Right cardiac atrium (tissue), 5 donors: ENCODE measurements around the gene GALM. TPM values are rescaled to one million over a fixed set of nuclear protein-coding genes. Genes with fewer than 3 reads are reported as not detected.

Source experiments
- ATAC-seq, 2 donors: fragments of 200-7000 bp; cut with Tn5 transposase; one replicate each; pipeline versions ENCODE4 v1.8.0 to v1.9.1; 2020; ENCODE audit warnings: moderate library complexity in 2 of 2, mild to moderate bottlenecking in 1 of 2
- DNase-seq, 3 donors: peaks; one replicate each; pipeline ENCODE4 v3.0.0-alpha.2; 2020
- H3K27ac ChIP-seq: one replicate; pipeline ENCODE4 v1.5.1; 2013; ENCODE audit warnings: mild to moderate bottlenecking, low read length, control low read depth, moderate library complexity
- H3K27me3 ChIP-seq: one replicate; pipeline ENCODE4 v1.6.1; 2013; ENCODE audit not compliant: control insufficient read depth, insufficient read depth
- H3K4me1 ChIP-seq: one replicate; pipeline ENCODE4 v1.6.1; 2013; ENCODE audit warnings: low read length; ENCODE audit not compliant: control insufficient read depth, insufficient read depth
- H3K4me3 ChIP-seq: one replicate; pipeline ENCODE4 v1.5.1; 2013; ENCODE audit warnings: low read length, control low read depth
- H3K9me3 ChIP-seq: one replicate; pipeline ENCODE4 v1.6.1; 2013; ENCODE audit warnings: low read length; ENCODE audit not compliant: control insufficient read depth
- WGBS: extraction: QIAGEN DNeasy Blood & Tissue Kit; methylation state at CpG from one replicate; pipeline ENCODE4 v1.1.7; 2013; 5-methylcytosine and 5-hydroxymethylcytosine counted together
- intact Hi-C, 4 donors: fragments of 100-400 bp; cut with DNase I; formaldehyde crosslinking; loops; one replicate each; pipeline versions ENCODE4 v1.11.0 to v1.14.0; 2022 to 2023
- polyA plus RNA-seq: library from polyadenylated mRNA; stranded (reverse); fragments of 200-250 nt; gene quantifications from one replicate; pipeline ENCODE4 v1.2.3, GENCODE V29; 2013
- total RNA-seq, 4 donors: library from RNA; stranded (reverse); fragmentation: NEBNext Ultra II Directional; extraction: Animal tissue kit (Norgen Biotek cat#: 25700); gene quantifications; one replicate each; pipeline ENCODE4 v1.2.1, GENCODE V29; 2021
- donor health status: healthy with polysubstance abuse.
- donor health status: DM: no; HTN: yes; CAD: no.
- donor health status: DM: no; HTN: no; CAD: no.
- donor health status: DM: no; HTN: yes; CAD: no; lungs with severe emphysema.
- donor health status: DM: yes; HTN: yes; CAD: no.

Gene GALM
- total and polyA plus RNA-seq, 5 donors, result 11.4 to 23.0 (median 19.6) TPM

DNA sequence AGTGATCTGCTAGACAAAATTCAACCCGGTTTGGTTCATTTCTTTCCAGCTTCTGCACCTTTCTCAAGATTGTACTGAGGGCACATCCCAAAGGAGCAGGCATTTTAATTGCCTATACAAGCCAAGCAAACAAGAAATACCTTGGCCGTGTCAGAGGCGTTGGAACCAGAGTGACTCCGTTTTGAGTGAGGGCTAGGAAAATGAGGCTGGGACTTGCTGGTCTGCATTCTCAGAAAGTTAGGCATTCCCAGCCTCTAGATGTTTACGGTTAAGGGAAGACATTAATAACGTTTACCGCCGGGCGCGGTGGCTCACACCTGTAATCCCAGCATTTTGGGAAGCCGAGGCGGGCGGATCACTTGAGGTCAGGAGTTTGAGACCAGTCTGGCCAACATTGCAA, 110.6 kb downstream of the GALM start:
- intact Hi-C loops, result no loop called here
- no peaks in the 10 kb centered on the region for H3K9me3 ChIP-seq
- H3K27me3 ChIP-seq, result no peaks in the 10 kb centered on the region
- DNase-seq (no peak), ATAC-seq (no peak)
- H3K4me1 ChIP-seq, result peaks cover 1% of the 10 kb centered on the region
- 90% methylated on average over 13 of the region's 13 CpGs for WGBS
- H3K27ac ChIP-seq, result no peak overlapping the region
- H3K4me3 ChIP-seq, result no peak overlapping the region

- WGBS, result 9% methylated on average over 8 of the region's 8 CpGs
- no peak for DNase-seq
- no peak for ATAC-seq
- intact Hi-C loops, result no loop called here
- peak overlapping the region; percentile 98 for H3K4me3 ChIP-seq
- H3K27ac ChIP-seq, result no peak overlapping the region
- peaks cover 1% of the 10 kb centered on the region for H3K4me1 ChIP-seq
- no peaks in the 10 kb centered on the region for H3K9me3 ChIP-seq
- H3K27me3 ChIP-seq, result no peaks in the 10 kb centered on the region
These were observed 112.8 kb downstream of the GALM start for GRCh38 chr2:38778687-38779082.

- H3K27me3 ChIP-seq, result no peaks in the 10 kb centered on the region
- no peaks in the 10 kb centered on the region for H3K9me3 ChIP-seq
- no peak overlapping the region for H3K27ac ChIP-seq
- H3K4me1 ChIP-seq, result peaks cover 1% of the 10 kb centered on the region
- H3K4me3 ChIP-seq, result no peak overlapping the region
- intact Hi-C loops, result no loop called here
- DNase-seq, result no peak
- ATAC-seq, result no peak
These were observed 117.7 kb downstream of the GALM start for GRCh38 chr2:38783586-38783985.

Other genes with a start within 250 kb of the GALM start
- gene HNRNPLL, start 63.2 kb upstream of the GALM start, total RNA-seq, result 10 to 100 TPM; 33.3 to 38.7 (median 34.9) TPM
- 11.3 TPM for gene HNRNPLL, start 63.2 kb upstream of the GALM start, polyA plus RNA-seq
- gene SRSF7, start 85.2 kb downstream of the GALM start, total RNA-seq, result 10 to 100 TPM; 51.4 to 87.1 (median 64.6) TPM
- 51.1 TPM for gene SRSF7, start 85.2 kb downstream of the GALM start, polyA plus RNA-seq
- gene GEMIN6, start 112.1 kb downstream of the GALM start, total RNA-seq, result 10 to 100 TPM in 2 of 4 donors, 1 to 10 TPM in 2; 7.8 to 12.8 (median 9.2) TPM
- gene GEMIN6, start 112.1 kb downstream of the GALM start, polyA plus RNA-seq, result 7.3 TPM
- gene DHX57, start 209.8 kb downstream of the GALM start, total RNA-seq, result 10 to 100 TPM in 1 of 4 donors, 1 to 10 TPM in 3; 8.5 to 10.9 (median 8.8) TPM
- gene DHX57, start 209.8 kb downstream of the GALM start, polyA plus RNA-seq, result 6.0 TPM
- 10 to 100 TPM; 18.5 to 22.6 (median 19.6) TPM for gene MORN2, start 209.9 kb downstream of the GALM start, total RNA-seq
- 50.5 TPM for gene MORN2, start 209.9 kb downstream of the GALM start, polyA plus RNA-seq
- 1 to 10 TPM in 1 of 4 donors, under 1 TPM in 3; 0.31 to 1.5 (median 0.55) TPM for gene ARHGEF33, start 223.8 kb downstream of the GALM start, total RNA-seq
- 0.29 TPM for gene ARHGEF33, start 223.8 kb downstream of the GALM start, polyA plus RNA-seq